ENCODE results near the gene AKAP13.

- no peak for TF ChIP-seq CTCF (IDR thresholded peaks at IDR 0.05)
- TF ChIP-seq POLR2A (IDR thresholded peaks at IDR 0.05) = no peak
Observed at GRCh38 chr15:85646538-85647091, 266.2 kb downstream of the AKAP13 start.

Measured in testis (tissue), 2 donors.